ENCODE results near the gene OCRL.

GRCh38 chrX:129594781-129595180, 54.7 kb downstream of the OCRL start:
- TF ChIP-seq, protein P1, sequence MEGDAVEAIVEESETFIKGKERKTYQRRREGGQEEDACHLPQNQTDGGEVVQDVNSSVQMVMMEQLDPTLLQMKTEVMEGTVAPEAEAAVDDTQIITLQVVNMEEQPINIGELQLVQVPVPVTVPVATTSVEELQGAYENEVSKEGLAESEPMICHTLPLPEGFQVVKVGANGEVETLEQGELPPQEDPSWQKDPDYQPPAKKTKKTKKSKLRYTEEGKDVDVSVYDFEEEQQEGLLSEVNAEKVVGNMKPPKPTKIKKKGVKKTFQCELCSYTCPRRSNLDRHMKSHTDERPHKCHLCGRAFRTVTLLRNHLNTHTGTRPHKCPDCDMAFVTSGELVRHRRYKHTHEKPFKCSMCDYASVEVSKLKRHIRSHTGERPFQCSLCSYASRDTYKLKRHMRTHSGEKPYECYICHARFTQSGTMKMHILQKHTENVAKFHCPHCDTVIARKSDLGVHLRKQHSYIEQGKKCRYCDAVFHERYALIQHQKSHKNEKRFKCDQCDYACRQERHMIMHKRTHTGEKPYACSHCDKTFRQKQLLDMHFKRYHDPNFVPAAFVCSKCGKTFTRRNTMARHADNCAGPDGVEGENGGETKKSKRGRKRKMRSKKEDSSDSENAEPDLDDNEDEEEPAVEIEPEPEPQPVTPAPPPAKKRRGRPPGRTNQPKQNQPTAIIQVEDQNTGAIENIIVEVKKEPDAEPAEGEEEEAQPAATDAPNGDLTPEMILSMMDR (conservative IDR thresholded peaks at IDR 0.05; ENCODE audit: low read depth, low read length), result no peak
- TF ChIP-seq EZH2phosphoT487 (IDR thresholded peaks at IDR 0.05; ENCODE audit: borderline replicate concordance, low read length), result no peak
- TF ChIP-seq EZH2 (IDR thresholded peaks at IDR 0.05; ENCODE audit: low read length, unreplicated experiment), result no peak
